Choroid plexus epithelial cell (primary cell): Measurements from ENCODE around the gene DSEL.

ENCODE experiments used
- DNase-seq: peaks from one replicate; pipeline ENCODE4 v3.0.0-alpha.2; 2010; ENCODE audit warnings: low read depth
- H3K4me3 ChIP-seq: 2 replicates; pipeline ENCODE4 v1.5.1; 2011; ENCODE audit warnings: low read depth, mild to moderate bottlenecking, control low read depth, low read length, moderate library complexity
- CTCF ChIP-seq: conservative IDR thresholded peaks from 2 replicates; pipeline ENCODE4 v1.5.1; 2011; ENCODE audit warnings: low read depth, mild to moderate bottlenecking, control low read depth, inconsistent platforms, low read length, moderate library complexity

The DSEL gene

DNA sequence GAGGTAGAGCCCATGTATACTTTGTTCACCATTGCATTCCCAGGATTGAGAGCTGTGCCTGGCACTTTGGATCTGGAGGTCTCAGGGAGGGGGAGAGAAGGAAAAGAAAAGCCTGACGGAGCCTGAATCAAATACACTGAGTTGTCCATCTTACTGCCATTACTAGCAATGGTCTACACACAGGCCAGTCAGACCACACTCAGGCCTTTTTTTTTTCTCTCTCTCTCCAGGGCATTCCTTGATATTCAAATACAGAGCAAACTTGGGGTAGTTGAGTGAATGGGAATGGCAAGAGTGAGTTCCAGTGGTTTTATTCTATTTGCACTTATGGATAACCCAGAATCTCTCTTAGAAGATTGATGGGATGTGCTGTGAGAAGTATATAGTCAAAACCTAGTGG, 11.8 kb downstream of the DSEL start:
- DNase-seq: no peak
- TF ChIP-seq CTCF: no peak
- no peak overlapping the region for H3K4me3 ChIP-seq

GRCh38 chr18:67500522-67501205, 15.9 kb downstream of the DSEL start:
- H3K4me3 ChIP-seq: no peak overlapping the region
- peak; percentile 61 for DNase-seq
- no peak for TF ChIP-seq CTCF

GRCh38 chr18:67496469-67496868, 20.1 kb downstream of the DSEL start:
- DNase-seq: no peak
- H3K4me3 ChIP-seq: no peak overlapping the region
- TF ChIP-seq CTCF: no peak

- no peak for DNase-seq
- no peak for TF ChIP-seq CTCF
- H3K4me3 ChIP-seq: no peak overlapping the region
Observed at GRCh38 chr18:67486534-67486933, 30.0 kb downstream of the DSEL start.

DNA sequence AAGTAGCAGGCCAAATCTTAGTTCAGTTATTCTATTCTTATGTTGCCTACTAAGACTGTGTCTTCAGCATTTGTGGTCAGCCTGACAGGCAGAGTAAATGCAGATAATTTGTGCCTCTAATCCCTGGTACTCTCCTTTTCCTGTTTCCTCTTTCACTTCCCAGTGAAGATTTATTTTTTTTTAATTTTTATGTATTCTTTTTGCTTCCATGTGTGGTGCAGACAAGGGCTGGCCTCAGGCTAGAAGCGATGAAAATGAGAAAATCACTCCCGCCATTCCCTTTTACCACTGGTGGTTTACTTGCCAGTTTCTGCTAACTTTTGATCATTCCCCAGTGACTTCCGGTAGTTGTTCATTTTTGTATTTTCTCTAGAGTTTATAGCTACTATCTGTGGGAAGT, 30.9 kb downstream of the DSEL start:
- no peak for DNase-seq
- no peak overlapping the region for H3K4me3 ChIP-seq
- TF ChIP-seq CTCF: no peak

DNA sequence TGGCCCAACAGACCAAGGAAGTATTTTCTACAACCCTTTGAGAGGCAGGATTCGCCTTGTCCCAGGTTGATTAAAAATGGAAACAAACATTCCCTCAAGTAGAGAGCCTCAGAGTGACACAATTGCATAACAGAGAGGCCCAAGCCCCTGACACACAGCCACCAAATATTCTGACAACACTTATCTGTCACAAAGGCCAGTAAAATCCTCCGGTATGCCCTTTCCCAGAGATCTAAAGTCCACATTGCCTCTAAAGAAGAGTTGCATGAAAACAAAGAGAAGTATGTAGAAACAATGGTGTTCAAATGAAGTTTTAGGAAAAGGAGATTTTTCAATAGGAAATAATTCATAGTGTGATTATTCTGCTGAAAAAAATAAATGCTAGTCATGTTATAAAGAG, 32.1 kb downstream of the DSEL start:
- no peak overlapping the region for H3K4me3 ChIP-seq
- no peak for DNase-seq
- TF ChIP-seq CTCF: no peak

- no peak for TF ChIP-seq CTCF
- no peak overlapping the region for H3K4me3 ChIP-seq
- DNase-seq: no peak
Observed at GRCh38 chr18:67483952-67484351, 32.6 kb downstream of the DSEL start.
